GM18870 (cell line): Measurements from ENCODE around the gene MPPED2.

Experiments used
- ATAC-seq: cut with Tn5 transposase; IDR thresholded peaks from one replicate; pipeline ENCODE4 v1.9.1; 2021; ENCODE audit warnings: moderate library complexity; ENCODE audit not compliant: unreplicated experiment

The MPPED2 gene

GRCh38 chr11:30368394-30368793 is 217.8 kb downstream of the MPPED2 start:
- no peak for ATAC-seq

DNA sequence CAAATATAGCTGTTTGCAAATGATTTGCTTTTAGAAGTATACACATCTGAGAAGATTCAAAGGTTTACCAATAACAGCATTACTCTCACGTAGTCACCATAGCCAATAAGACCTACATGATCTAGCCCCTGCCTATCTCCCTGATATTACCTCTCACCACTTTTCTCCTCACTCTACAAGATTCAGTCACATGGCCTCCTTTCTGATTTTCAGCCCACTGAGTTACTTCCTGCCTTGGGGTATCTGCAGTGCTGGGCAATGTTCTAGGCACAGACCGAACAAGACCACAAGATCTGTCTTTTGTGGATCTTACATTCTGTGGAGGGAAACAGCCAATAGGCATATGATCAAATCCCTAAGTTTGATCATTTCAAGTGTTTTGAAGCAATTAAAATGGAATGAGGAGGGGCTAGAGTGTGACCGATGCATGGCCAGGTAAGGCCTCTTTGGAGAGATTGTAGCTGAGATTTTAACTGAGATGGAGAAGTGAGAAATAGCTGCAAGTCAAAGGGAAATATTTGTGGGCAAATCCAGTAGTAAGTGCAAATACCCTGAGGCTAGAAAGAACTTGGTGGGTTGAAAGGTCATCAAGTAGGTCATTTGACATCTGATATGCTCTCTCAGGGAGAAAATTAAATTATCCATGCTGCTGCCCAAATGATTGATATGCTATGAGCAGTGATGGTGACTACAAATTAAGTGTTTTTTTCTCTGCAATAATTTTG is 220.2 kb downstream of the MPPED2 start:
- no peak for ATAC-seq

GRCh38 chr11:30364837-30365482 is 221.2 kb downstream of the MPPED2 start:
- ATAC-seq, result no peak

DNA sequence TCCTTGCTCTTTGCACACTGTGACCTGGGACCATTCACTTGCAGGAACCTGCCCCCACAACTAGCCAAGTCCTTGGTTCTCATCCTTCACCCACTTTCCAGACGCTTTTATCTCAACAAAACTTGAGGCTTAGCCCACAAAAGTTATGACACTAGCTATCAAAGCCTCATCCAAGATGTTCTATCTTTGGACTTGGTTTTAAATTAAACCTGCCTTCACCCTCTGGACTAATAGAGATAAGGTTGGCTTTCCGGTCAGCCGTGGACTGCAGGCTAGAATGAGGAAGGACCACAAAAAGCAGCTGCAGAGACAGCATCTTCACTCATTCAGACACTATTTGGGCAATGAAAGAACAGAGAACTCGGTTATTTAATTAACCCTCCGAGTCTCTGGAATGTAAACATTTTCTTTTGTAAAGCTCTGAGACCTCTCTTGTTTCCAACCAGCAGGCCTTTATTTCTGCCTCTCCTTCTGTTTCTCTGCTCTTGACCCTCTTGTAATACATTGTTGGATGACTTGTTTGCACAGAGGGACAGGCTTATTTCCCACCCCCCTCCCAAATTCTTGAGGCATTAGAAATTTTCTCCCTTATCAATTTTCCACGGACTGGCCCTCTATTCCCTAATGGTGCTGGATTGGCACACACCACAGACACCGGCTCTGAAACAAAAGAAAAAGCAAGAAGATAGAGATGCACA is 221.9 kb downstream of the MPPED2 start:
- ATAC-seq, result no peak

DNA sequence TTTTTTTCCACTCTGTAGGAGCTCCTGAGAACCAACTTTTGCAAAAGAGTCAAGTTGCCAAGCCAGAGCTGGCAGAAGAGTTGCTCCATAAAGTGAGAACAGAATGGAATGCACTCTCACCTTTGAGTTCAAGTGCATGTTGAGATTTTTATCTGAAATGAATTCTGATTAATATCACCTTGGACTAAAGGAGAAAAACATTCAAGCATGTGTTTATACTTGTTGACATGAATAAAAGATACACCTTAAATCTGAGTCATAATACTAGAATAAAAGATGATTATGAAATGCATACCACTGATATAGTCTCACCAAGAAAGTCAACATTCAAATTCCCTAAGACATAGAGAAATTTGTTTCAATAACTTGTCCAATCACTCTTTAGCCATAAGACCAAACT is 225.4 kb downstream of the MPPED2 start:
- ATAC-seq, result no peak
